ENCODE results near the gene SLC16A11. TPM values are rescaled to one million over a fixed set of nuclear protein-coding genes. Genes with fewer than 3 reads are reported as not detected.

SLC16A11 gene
- total and polyA plus RNA-seq, 4 donors: 1.9 to 8.9 (median 6.5) TPM

DNA sequence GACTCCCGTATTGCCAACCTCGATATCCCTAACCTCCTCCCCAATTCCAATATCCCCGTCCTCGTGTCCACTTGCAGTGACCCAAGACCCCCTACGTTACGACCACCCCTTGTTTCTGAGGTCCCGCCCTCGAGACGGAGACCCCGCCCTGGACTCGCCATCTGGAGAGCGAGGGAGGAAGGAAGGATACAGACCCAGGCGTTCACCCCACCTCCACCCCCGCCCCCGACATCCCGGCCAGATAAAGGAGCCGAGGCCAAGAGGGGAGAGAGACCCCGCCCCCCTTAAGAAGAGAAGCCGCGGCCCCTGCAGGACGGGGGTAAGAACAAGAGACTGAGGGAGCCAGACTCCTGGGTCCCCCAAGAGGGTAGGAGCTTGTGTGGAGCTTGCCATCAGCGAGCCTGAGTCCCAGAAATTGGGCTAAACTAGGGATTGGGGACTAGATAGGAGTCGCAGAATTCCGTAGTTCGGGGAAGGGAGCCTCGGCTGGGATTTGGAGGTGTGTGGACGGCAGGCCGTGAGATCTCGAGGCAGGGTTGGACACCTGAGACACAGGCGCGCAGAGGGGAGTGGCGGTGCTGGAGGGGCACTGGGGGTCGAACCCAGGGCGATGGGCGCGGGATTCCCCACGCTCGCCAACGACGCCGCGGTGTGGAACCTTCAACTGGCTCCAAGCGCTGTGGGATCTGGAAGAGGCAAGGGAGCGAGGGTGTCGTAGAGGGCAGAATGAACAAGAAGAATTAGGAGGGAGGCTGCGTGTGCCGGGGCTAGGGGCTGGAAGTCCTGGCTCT lies 20.9 kb downstream of the SLC16A11 start, which contains the start of gene BCL6B:
BCL6B (plus strand) TSS at position 270 of the 791 bp plus-strand sequence. CDS start 622 bp downstream, outside the sequence.
- Histone ChIP-seq H3K9ac (ENCODE audit: insufficient read depth in 1 of 2, low read length in 2 of 2) (peak within 1 kb of the TSS in 1 of 2 donors; percentile 68), H3K27me3 (ENCODE audit: control insufficient read depth in 3 of 3, insufficient read depth in 3 of 3, low read length in 2 of 3) (peaks cover 0 to 18% (median 17%) of the 10 kb centered on the region in 3 donors), H3K27ac (ENCODE audit: low read depth in 1 of 2, low read length in 1 of 2) (peak within 1 kb of the TSS; percentile 86 to 88), H3K9me3 (ENCODE audit: control insufficient read depth in 4 of 4, insufficient read depth in 3 of 4, low read length in 3 of 4) (no peaks in the 10 kb centered on the region), H3K4me3 (peak within 1 kb of the TSS; percentile 55), H3K4me1 (ENCODE audit: control insufficient read depth in 5 of 5, insufficient read depth in 5 of 5, low read length in 5 of 5) (peaks cover 0 to 42% (median 8%) of the 10 kb centered on the region in 5 donors), H3K36me3 (ENCODE audit: control insufficient read depth in 4 of 4, insufficient read depth in 4 of 4, low read length in 4 of 4) (peaks cover 0 to 6% (median 0%) of the 10 kb centered on the region in 4 donors)
- TF ChIP-seq, protein P1, sequence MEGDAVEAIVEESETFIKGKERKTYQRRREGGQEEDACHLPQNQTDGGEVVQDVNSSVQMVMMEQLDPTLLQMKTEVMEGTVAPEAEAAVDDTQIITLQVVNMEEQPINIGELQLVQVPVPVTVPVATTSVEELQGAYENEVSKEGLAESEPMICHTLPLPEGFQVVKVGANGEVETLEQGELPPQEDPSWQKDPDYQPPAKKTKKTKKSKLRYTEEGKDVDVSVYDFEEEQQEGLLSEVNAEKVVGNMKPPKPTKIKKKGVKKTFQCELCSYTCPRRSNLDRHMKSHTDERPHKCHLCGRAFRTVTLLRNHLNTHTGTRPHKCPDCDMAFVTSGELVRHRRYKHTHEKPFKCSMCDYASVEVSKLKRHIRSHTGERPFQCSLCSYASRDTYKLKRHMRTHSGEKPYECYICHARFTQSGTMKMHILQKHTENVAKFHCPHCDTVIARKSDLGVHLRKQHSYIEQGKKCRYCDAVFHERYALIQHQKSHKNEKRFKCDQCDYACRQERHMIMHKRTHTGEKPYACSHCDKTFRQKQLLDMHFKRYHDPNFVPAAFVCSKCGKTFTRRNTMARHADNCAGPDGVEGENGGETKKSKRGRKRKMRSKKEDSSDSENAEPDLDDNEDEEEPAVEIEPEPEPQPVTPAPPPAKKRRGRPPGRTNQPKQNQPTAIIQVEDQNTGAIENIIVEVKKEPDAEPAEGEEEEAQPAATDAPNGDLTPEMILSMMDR (IDR thresholded peaks at IDR 0.05; ENCODE audit: control extremely low read depth, extremely low read depth): no peak
- ATAC-seq (ENCODE audit: insufficient read depth, low FRiP score) (no peak), DNase-seq (no peak)
- WGBS, 2 donors: 9 to 11% methylated on average over 46 to 47 of the region's 47 CpGs

- Histone ChIP-seq H3K27ac (ENCODE audit: low read depth in 1 of 2, low read length in 1 of 2) (peak overlapping the region; percentile 75 to 88), H3K4me3 (peak overlapping the region; percentile 30), H3K9me3 (ENCODE audit: control insufficient read depth in 4 of 4, insufficient read depth in 3 of 4, low read length in 3 of 4) (no peaks in the 10 kb centered on the region), H3K4me1 (ENCODE audit: control insufficient read depth in 5 of 5, insufficient read depth in 5 of 5, low read length in 5 of 5) (peaks cover 0 to 36% (median 12%) of the 10 kb centered on the region in 5 donors), H3K36me3 (ENCODE audit: control insufficient read depth in 4 of 4, insufficient read depth in 4 of 4, low read length in 4 of 4) (peaks cover 0 to 4% (median under 1%) of the 10 kb centered on the region in 4 donors), H3K27me3 (ENCODE audit: control insufficient read depth in 3 of 3, insufficient read depth in 3 of 3, low read length in 2 of 3) (peaks cover 0 to 18% (median 17%) of the 10 kb centered on the region in 3 donors), H3K9ac (ENCODE audit: insufficient read depth in 1 of 2, low read length in 2 of 2) (no peak overlapping the region)
- peak; percentile 70 for ATAC-seq (ENCODE audit: insufficient read depth, low FRiP score)
- 1 to 2% methylated on average over 50 to 53 of the region's 53 CpGs for WGBS, 2 donors
- DNase-seq: peak; percentile 74 to 78 (median 77)
- TF ChIP-seq, protein P1 (IDR thresholded peaks at IDR 0.05; ENCODE audit: control extremely low read depth, extremely low read depth): peak; percentile 91
Observed at GRCh38 chr17:7021993-7022778, 21.7 kb downstream of the SLC16A11 start.

- DNase-seq: no peak
- Histone ChIP-seq H3K36me3 (ENCODE audit: control insufficient read depth in 4 of 4, insufficient read depth in 4 of 4, low read length in 4 of 4) (peaks cover 0 to 11% (median 4%) of the 10 kb centered on the region in 4 donors), H3K4me1 (ENCODE audit: control insufficient read depth in 5 of 5, insufficient read depth in 5 of 5, low read length in 5 of 5) (peaks cover 0 to 44% (median 10%) of the 10 kb centered on the region in 5 donors), H3K27ac (ENCODE audit: low read depth in 1 of 2, low read length in 1 of 2) (peak overlapping the region; percentile 75 to 88), H3K4me3 (no peak overlapping the region), H3K9ac (ENCODE audit: insufficient read depth in 1 of 2, low read length in 2 of 2) (no peak overlapping the region), H3K9me3 (ENCODE audit: control insufficient read depth in 4 of 4, insufficient read depth in 3 of 4, low read length in 3 of 4) (no peaks in the 10 kb centered on the region), H3K27me3 (ENCODE audit: control insufficient read depth in 3 of 3, insufficient read depth in 3 of 3, low read length in 2 of 3) (peaks cover 0 to 18% (median 17%) of the 10 kb centered on the region in 3 donors)
- no peak for ATAC-seq (ENCODE audit: insufficient read depth, low FRiP score)
- 56 to 74% methylated on average over 11 of the region's 11 CpGs for WGBS, 2 donors
- TF ChIP-seq, protein P1 (IDR thresholded peaks at IDR 0.05; ENCODE audit: control extremely low read depth, extremely low read depth): no peak
Observed at GRCh38 chr17:7020894-7021664, 22.8 kb downstream of the SLC16A11 start.
